ENCODE data around the gene TOLLIP.

The TOLLIP gene

GRCh38 chr11:1231396-1232020 is 77.9 kb downstream of the TOLLIP start:
- no peak for DNase-seq (ENCODE audit: low read depth)

- no peak for DNase-seq (ENCODE audit: low read depth)
Measured at GRCh38 chr11:1230456-1231395, 78.7 kb downstream of the TOLLIP start.

- no peak for DNase-seq (ENCODE audit: low read depth)
Measured at GRCh38 chr11:1230121-1230455, 79.3 kb downstream of the TOLLIP start.

GRCh38 chr11:1229471-1230120 is 79.8 kb downstream of the TOLLIP start:
- DNase-seq (ENCODE audit: low read depth), result no peak

GRCh38 chr11:1228921-1229451 is 80.4 kb downstream of the TOLLIP start:
- DNase-seq (ENCODE audit: low read depth), result no peak

- DNase-seq (ENCODE audit: low read depth), result no peak
Measured at GRCh38 chr11:1228101-1228821, 81.2 kb downstream of the TOLLIP start.

GRCh38 chr11:1227551-1228100 is 81.8 kb downstream of the TOLLIP start:
- DNase-seq (ENCODE audit: low read depth), result no peak

- DNase-seq (ENCODE audit: low read depth), result no peak
Measured at GRCh38 chr11:1226986-1227550, 82.4 kb downstream of the TOLLIP start.

- no peak for DNase-seq (ENCODE audit: low read depth)
Measured at GRCh38 chr11:1226226-1226985, 83.0 kb downstream of the TOLLIP start.

- no peak for DNase-seq (ENCODE audit: low read depth)
Measured at GRCh38 chr11:1225386-1226225, 83.8 kb downstream of the TOLLIP start.

- no peak for DNase-seq (ENCODE audit: low read depth)
Measured at GRCh38 chr11:1224491-1225385, 84.7 kb downstream of the TOLLIP start.
